Posterior vena cava (tissue), 2 donors: ENCODE data around the gene AMH. TPM values are rescaled to one million over a fixed set of nuclear protein-coding genes. Genes with fewer than 3 reads are reported as not detected.

Experiments used
- DNase-seq: peaks from one replicate; pipeline ENCODE4 v3.0.0-alpha.2; 2020; ENCODE audit warnings: low spot score
- intact Hi-C, 2 donors: fragments of 100-400 bp; cut with DNase I; formaldehyde crosslinking; loops; one replicate each; pipeline versions ENCODE4 v1.14.1 to v1.14.2; 2022 to 2023
- total RNA-seq, 2 donors: library from RNA; stranded (reverse); fragmentation: NEBNext Ultra II Directional; extraction: Animal tissue kit (Norgen Biotek cat#: 25700); gene quantifications; one replicate each; pipeline ENCODE4 v1.2.1, GENCODE V29; 2021
- donor health status: DM: yes; HTN: yes; CAD: no.
- donor health status: DM: yes; HTN: yes; CAD: no.

AMH gene
- total RNA-seq, 2 donors from 2014 or later, result 0.46 to 1.1 TPM

GRCh38 chr19:2230807-2231533 lies 18.2 kb upstream of the AMH start:
- no peak for DNase-seq
- intact Hi-C loops, result loop anchor here (5.0 to 10.0 kb wide), 2 partner anchors 69 to 76 kb away; partner anchors contain the start of genes AP3D1 (in 1 of the 2) and DOT1L (in 1 of the 2)

GRCh38 chr19:2231621-2232221 lies 17.4 kb upstream of the AMH start:
- DNase-seq, result no peak
- intact Hi-C loops, result loop anchor here (5.0 to 10.0 kb wide), 2 partner anchors 69 to 77 kb away; partner anchors contain the start of genes AP3D1 (in 1 of the 2) and DOT1L (in 1 of the 2)

- intact Hi-C loops, result loop anchor here (5.0 to 10.0 kb wide), 2 partner anchors 70 to 78 kb away; partner anchors contain the start of genes AP3D1 (in 1 of the 2) and DOT1L (in 1 of the 2)
- DNase-seq, result no peak
Observed at GRCh38 chr19:2232286-2233151, 16.6 kb upstream of the AMH start.

- intact Hi-C loops, result loop anchor here (1.0 to 10.0 kb wide), 3 partner anchors 71 to 135 kb away; partner anchors contain the start of genes AP3D1 (in 1 of the 2) and DOT1L (in 1 of the 2)
- DNase-seq, result no peak
Observed at GRCh38 chr19:2233601-2234280, 15.4 kb upstream of the AMH start.

- intact Hi-C loops, result loop anchor here (1.0 to 10.0 kb wide), 3 partner anchors 73 to 133 kb away; partner anchors contain the start of genes AP3D1 (in 1 of the 2) and DOT1L (in 1 of the 2)
- no peak for DNase-seq
Observed at GRCh38 chr19:2234996-2235380, 14.1 kb upstream of the AMH start.

- no peak for DNase-seq
- intact Hi-C loops, result loop anchor here in 1 of 2 donors (10.0 kb wide), 1 partner anchor 81 kb away; the partner anchor contains the start of gene AP3D1
Observed at GRCh38 chr19:2235381-2236063, 13.6 kb upstream of the AMH start.

GRCh38 chr19:2236064-2236313 lies 13.1 kb upstream of the AMH start:
- intact Hi-C loops, result loop anchor here in 1 of 2 donors (10.0 kb wide), 1 partner anchor 81 kb away; the partner anchor contains the start of gene AP3D1

GRCh38 chr19:2236314-2237050 lies 12.6 kb upstream of the AMH start, which contains the start of the genes PLEKHJ1 and SF3A2:
PLEKHJ1 (minus strand) TSS chr19:2236329; CDS start chr19:2236248, 81 bp downstream.
SF3A2 (plus strand) TSS chr19:2236824; CDS start chr19:2243419, 6,595 bp downstream.
- intact Hi-C loops, result loop anchor here in 1 of 2 donors (1.0 to 10.0 kb wide), 2 partner anchors 16 to 82 kb away; partner anchors contain the start of gene AP3D1

More at GRCh38 chr19:2236064-2236313, 13.1 kb upstream of the AMH start:
- DNase-seq, result no peak

GRCh38 chr19:2237051-2237868 lies 11.9 kb upstream of the AMH start:
- intact Hi-C loops, result loop anchor here in 1 of 2 donors (1.0 to 10.0 kb wide), 2 partner anchors 15 to 82 kb away; partner anchors contain the start of gene AP3D1
- no peak for DNase-seq

More at GRCh38 chr19:2236314-2237050, 12.6 kb upstream of the AMH start, which contains the start of the genes PLEKHJ1 and SF3A2:
- peak; percentile 99 for DNase-seq

- intact Hi-C loops, result loop anchor here in 1 of 2 donors (1.0 to 10.0 kb wide), 2 partner anchors 14 to 83 kb away; partner anchors contain the start of gene AP3D1
- DNase-seq, result no peak
Observed at GRCh38 chr19:2237869-2238153, 11.3 kb upstream of the AMH start.

GRCh38 chr19:2239173-2239572 lies 9.9 kb upstream of the AMH start:
- intact Hi-C loops, result loop anchor here in 1 of 2 donors (10.0 kb wide), 1 partner anchor 84 kb away; the partner anchor contains the start of gene AP3D1
- no peak for DNase-seq

GRCh38 chr19:2239771-2240770 lies 9.1 kb upstream of the AMH start:
- intact Hi-C loops, result loop anchor here (2.0 to 10.0 kb wide), 2 partner anchors 33 to 85 kb away; partner anchors contain the start of gene AP3D1 (in 1 of the 2)
- DNase-seq, result no peak

- no peak for DNase-seq
- intact Hi-C loops, result loop anchor here in 1 of 2 donors (2.0 kb wide), 1 partner anchor 32 kb away; no protein-coding TSS in a partner anchor
Observed at GRCh38 chr19:2240881-2241760, 8.0 kb upstream of the AMH start.

- intact Hi-C loops, result no loop called here
- no peak for DNase-seq
Observed at GRCh38 chr19:2242092-2242537, 7.0 kb upstream of the AMH start.
